SU-DHL-6 (cell line): Measurements from ENCODE around the gene RBBP4.

Experiments used
- H2AFZ ChIP-seq: fragments of 200-600 bp; sonication (generic); 2 replicates; pipeline ENCODE4 v1.6.1; 2014; ENCODE audit warnings: low read depth, mild to moderate bottlenecking, moderate library complexity, mixed read lengths, antibody characterized with exemption, low read length; ENCODE audit not compliant: severe bottlenecking
- H3F3A ChIP-seq: fragments of 200-600 bp; shearing (Covaris generic); 2 replicates; pipeline ENCODE4 v1.6.0; 2016; ENCODE audit warnings: antibody characterized with exemption, mild to moderate bottlenecking; ENCODE audit not compliant: insufficient read depth
- H3K27ac ChIP-seq: fragments of 200-600 bp; sonication (generic); 2 replicates; pipeline ENCODE4 v1.5.1; 2016; ENCODE audit warnings: low read depth, mild to moderate bottlenecking, low read length, moderate library complexity, mixed read lengths
- H3K27me3 ChIP-seq: fragments of 200-600 bp; sonication (generic), shearing (Covaris generic); 2 replicates; pipeline ENCODE4 v1.6.0; 2014; ENCODE audit warnings: mild to moderate bottlenecking, low read length
- H3K36me3 ChIP-seq: fragments of 200-600 bp; sonication (generic); 2 replicates; pipeline ENCODE4 v1.6.1; 2014; ENCODE audit warnings: mild to moderate bottlenecking, low read length, mixed read lengths
- H3K4me2 ChIP-seq: fragments of 300-600, 200-600 bp; shearing (Covaris generic), sonication (generic); 2 replicates; pipeline ENCODE4 v1.6.0; 2014; ENCODE audit warnings: low read length, low read depth, mild to moderate bottlenecking; ENCODE audit not compliant: poor library complexity, severe bottlenecking
- H3K4me3 ChIP-seq: fragments of 200-600 bp; sonication (generic); 2 replicates; pipeline ENCODE4 v1.5.1; 2014; ENCODE audit warnings: antibody characterized with exemption, low read length, mild to moderate bottlenecking, mixed read lengths; ENCODE audit not compliant: insufficient read depth, poor library complexity, severe bottlenecking
- H3K79me2 ChIP-seq: fragments of 200-600 bp; sonication (generic); 2 replicates; pipeline ENCODE4 v1.6.1; 2014; ENCODE audit warnings: mild to moderate bottlenecking, low read length, moderate library complexity; ENCODE audit not compliant: insufficient read depth
- H3K9ac ChIP-seq: fragments of 200-600 bp; sonication (generic); 2 replicates; pipeline ENCODE4 v1.7.0; 2014; ENCODE audit warnings: mild to moderate bottlenecking, low read length
- H3K9me2 ChIP-seq: fragments of 200-600 bp; sonication (generic); replicated peaks from 2 replicates; pipeline ENCODE4 v1.6.1; 2014; ENCODE audit warnings: low read length; ENCODE audit not compliant: insufficient read depth
- H3K9me3 ChIP-seq: fragments of 200-600 bp; sonication (generic); 2 replicates; pipeline ENCODE4 v1.6.1; 2014; ENCODE audit warnings: low read length, mixed read lengths; ENCODE audit not compliant: insufficient read depth
- H4K20me1 ChIP-seq: fragments of 200-600 bp; sonication (generic); 2 replicates; pipeline ENCODE4 v1.6.1; 2014; ENCODE audit warnings: low read depth, mild to moderate bottlenecking, antibody characterized with exemption, low read length, moderate library complexity, mixed read lengths
- CTCF ChIP-seq: fragments of 200-600 bp; sonication (generic); IDR thresholded peaks from one replicate; pipeline ENCODE4 v1.5.1; 2017; ENCODE audit warnings: antibody characterized with exemption, mild to moderate bottlenecking, low read length, moderate library complexity; ENCODE audit not compliant: insufficient read depth, poor library complexity, severe bottlenecking
- EZH2phosphoT487 ChIP-seq: fragments of 200-600 bp; sonication (generic), shearing (Covaris generic); conservative IDR thresholded peaks from 2 replicates; pipeline ENCODE4 v1.6.1; 2018; ENCODE audit warnings: mild to moderate bottlenecking, antibody characterized with exemption, low read length, moderate library complexity, mixed read lengths

RBBP4 gene

GRCh38 chr1:32701421-32701911 lies 50.5 kb downstream of the RBBP4 start:
- Histone ChIP-seq H3K27me3 (no peaks in the 10 kb centered on the region), H3K79me2 (no peaks in the 10 kb centered on the region), H3K4me2 (no peak overlapping the region), H3K4me3 (no peak overlapping the region), H4K20me1 (no peaks in the 10 kb centered on the region), H3F3A (no peaks in the 10 kb centered on the region), H2AFZ (no peak overlapping the region), H3K9ac (no peak overlapping the region), H3K9me2 (no peaks in the 10 kb centered on the region), H3K27ac (no peak overlapping the region), H3K36me3 (no peaks in the 10 kb centered on the region), H3K9me3 (no peaks in the 10 kb centered on the region)
- TF ChIP-seq EZH2phosphoT487: no peak

- H3K27ac ChIP-seq: no peak overlapping the region
- H3K9me3 ChIP-seq: no peaks in the 10 kb centered on the region
- no peaks in the 10 kb centered on the region for H3K79me2 ChIP-seq
- H3K27me3 ChIP-seq: no peaks in the 10 kb centered on the region
- H3K9ac ChIP-seq: no peak overlapping the region
- H3K9me2 ChIP-seq: no peaks in the 10 kb centered on the region
- H3F3A ChIP-seq: no peaks in the 10 kb centered on the region
- no peaks in the 10 kb centered on the region for H4K20me1 ChIP-seq
- H3K36me3 ChIP-seq: no peaks in the 10 kb centered on the region
- H3K4me3 ChIP-seq: no peak overlapping the region
- TF ChIP-seq CTCF: no peak
- TF ChIP-seq EZH2phosphoT487: peak; percentile 88; the same call in 1 of the 2 replicates
- no peak overlapping the region for H2AFZ ChIP-seq
- H3K4me2 ChIP-seq: no peak overlapping the region
Measured at GRCh38 chr1:32701951-32702598, 51.1 kb downstream of the RBBP4 start.

GRCh38 chr1:32702599-32703478 lies 51.8 kb downstream of the RBBP4 start, which contains the start of gene SYNC:
Gene SYNC (minus strand): TSS chr1:32702770. CDS start chr1:32702660, 110 bp downstream.
- no peaks in the 10 kb centered on the region for H3K9me2 ChIP-seq
- H4K20me1 ChIP-seq: no peaks in the 10 kb centered on the region
- no peak within 1 kb of the TSS for H2AFZ ChIP-seq
- no peaks in the 10 kb centered on the region for H3K9me3 ChIP-seq
- H3K9ac ChIP-seq: no peak within 1 kb of the TSS
- H3K27me3 ChIP-seq: no peaks in the 10 kb centered on the region
- TF ChIP-seq EZH2phosphoT487 (0 out of 2 replicates have a peak, but pooled peaks have one; percentile 30), CTCF (no peak)
- H3K4me3 ChIP-seq: no peak within 1 kb of the TSS
- H3K27ac ChIP-seq: no peak within 1 kb of the TSS
- no peaks in the 10 kb centered on the region for H3K36me3 ChIP-seq
- H3K4me2 ChIP-seq: peak within 1 kb of the TSS; percentile 14
- no peaks in the 10 kb centered on the region for H3K79me2 ChIP-seq
- H3F3A ChIP-seq: no peaks in the 10 kb centered on the region
